RWPE2 (cell line): Measurements from ENCODE around the gene PDE4D.

ENCODE experiments used
- ATAC-seq: fragments of 200-7000 bp; cut with Tn5 transposase; 3 replicates; pipeline ENCODE4 v1.9.1; 2021; ENCODE audit warnings: low read depth
- DNase-seq: peaks from one replicate; pipeline ENCODE4 v3.0.0-alpha.2; 2020; ENCODE audit warnings: low spot score
- H3K27ac ChIP-seq: fragments of 450-650 bp; 2 replicates; pipeline ENCODE4 v1.5.1; 2017; ENCODE audit warnings: mild to moderate bottlenecking; ENCODE audit not compliant: poor library complexity, severe bottlenecking
- H3K27me3 ChIP-seq: fragments of 250-450 bp; sonication (Bioruptor Pico); 2 replicates; pipeline ENCODE4 v1.5.1; 2021; ENCODE audit warnings: mild to moderate bottlenecking, moderate library complexity; ENCODE audit not compliant: insufficient read depth, poor library complexity, severe bottlenecking
- H3K36me3 ChIP-seq: fragments of 250-450 bp; sonication (Bioruptor Pico); 2 replicates; pipeline ENCODE4 v1.5.1; 2020; ENCODE audit warnings: low read depth, mild to moderate bottlenecking, moderate library complexity
- H3K4me1 ChIP-seq: fragments of 250-450 bp; sonication (Bioruptor Pico); 2 replicates; pipeline ENCODE4 v1.5.1; 2021; ENCODE audit warnings: mild to moderate bottlenecking, moderate library complexity; ENCODE audit not compliant: insufficient read depth, poor library complexity, severe bottlenecking
- H3K4me3 ChIP-seq: fragments of 250-450 bp; sonication (Bioruptor Pico); 2 replicates; pipeline ENCODE4 v1.5.1; 2021; ENCODE audit warnings: mild to moderate bottlenecking, moderate library complexity; ENCODE audit not compliant: severe bottlenecking
- H3K9me3 ChIP-seq: fragments of 250-450 bp; sonication (Bioruptor Pico); 2 replicates; pipeline ENCODE4 v1.5.1; 2021; ENCODE audit warnings: mild to moderate bottlenecking, moderate library complexity; ENCODE audit not compliant: severe bottlenecking
- CTCF ChIP-seq: fragments of 450-650 bp; IDR thresholded peaks from one replicate; pipeline ENCODE4 v1.5.1; 2017; ENCODE audit warnings: mild to moderate bottlenecking, moderate library complexity; ENCODE audit not compliant: poor library complexity, severe bottlenecking

Gene PDE4D

DNA sequence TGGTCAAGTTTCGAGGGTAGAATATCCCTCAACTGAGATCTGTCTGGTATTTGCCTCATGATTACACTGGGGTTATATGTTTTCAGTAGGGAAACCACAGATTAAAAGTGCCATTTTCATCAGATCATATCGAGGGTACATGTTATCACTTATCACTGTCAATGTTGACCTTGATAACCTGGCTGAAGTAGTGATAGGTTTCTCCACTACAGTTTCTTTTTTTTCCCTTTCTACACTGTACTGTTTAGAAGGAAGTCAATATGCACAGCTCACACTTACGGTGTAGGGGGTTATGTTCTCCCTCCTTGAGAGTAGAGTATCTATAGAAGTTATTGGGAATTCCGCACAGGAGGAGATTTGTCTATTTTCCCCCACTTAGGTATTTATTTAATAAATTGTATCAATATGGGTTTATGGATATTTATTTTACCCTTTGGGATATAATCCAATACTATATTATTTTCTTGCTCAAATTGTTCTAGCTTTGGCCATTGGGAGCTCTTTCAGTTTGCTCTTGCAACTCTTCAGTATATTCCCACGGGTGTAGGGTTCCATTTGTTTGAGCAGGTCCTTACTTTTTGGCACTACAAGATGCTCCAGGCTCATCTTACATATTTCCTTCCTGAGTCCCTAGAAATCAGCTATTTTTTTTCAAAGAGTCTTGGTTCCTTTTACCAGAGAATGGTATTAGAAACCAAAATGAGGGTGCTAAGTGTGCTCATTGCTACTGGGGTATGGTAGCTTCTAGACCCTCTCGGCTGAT, 866.2 kb downstream of the PDE4D start:
- no peak for TF ChIP-seq CTCF
- no peak overlapping the region for H3K4me3 ChIP-seq
- H3K9me3 ChIP-seq, result no peaks in the 10 kb centered on the region
- 0 out of 2 replicates have a peak, but pooled peaks cover 3% of the 10 kb centered on the region for H3K36me3 ChIP-seq
- no peaks in the 10 kb centered on the region for H3K27me3 ChIP-seq
- H3K27ac ChIP-seq, result no peak overlapping the region
- H3K4me1 ChIP-seq, result no peaks in the 10 kb centered on the region
- DNase-seq (no peak), ATAC-seq (no peak)

GRCh38 chr5:59025734-59026133, 867.8 kb downstream of the PDE4D start:
- H3K27me3 ChIP-seq, result no peaks in the 10 kb centered on the region
- TF ChIP-seq CTCF, result no peak
- H3K4me3 ChIP-seq, result no peak overlapping the region
- H3K9me3 ChIP-seq, result no peaks in the 10 kb centered on the region
- H3K36me3 ChIP-seq, result 0 out of 2 replicates have a peak, but pooled peaks cover 3% of the 10 kb centered on the region
- ATAC-seq (no peak), DNase-seq (no peak)
- peaks cover 3% of the 10 kb centered on the region for H3K4me1 ChIP-seq
- H3K27ac ChIP-seq, result no peak overlapping the region

- Histone ChIP-seq H3K27ac (no peak overlapping the region), H3K4me1 (peaks cover 7% of the 10 kb centered on the region), H3K36me3 (no peaks in the 10 kb centered on the region), H3K9me3 (no peaks in the 10 kb centered on the region), H3K27me3 (no peaks in the 10 kb centered on the region), H3K4me3 (no peak overlapping the region)
- DNase-seq (no peak), ATAC-seq (peak; percentile 66)
- no peak for TF ChIP-seq CTCF
Measured at GRCh38 chr5:59021837-59022514, 871.5 kb downstream of the PDE4D start.

- no peak overlapping the region for H3K4me3 ChIP-seq
- H3K27ac ChIP-seq, result no peak overlapping the region
- H3K27me3 ChIP-seq, result no peaks in the 10 kb centered on the region
- no peak for TF ChIP-seq CTCF
- peaks cover 7% of the 10 kb centered on the region for H3K4me1 ChIP-seq
- H3K9me3 ChIP-seq, result no peaks in the 10 kb centered on the region
- H3K36me3 ChIP-seq, result no peaks in the 10 kb centered on the region
- DNase-seq (no peak), ATAC-seq (no peak)
Measured at GRCh38 chr5:59021286-59021673, 872.2 kb downstream of the PDE4D start.
